Mesenteric fat pad (tissue), 1 donor: ENCODE data around the gene PID1. TPM values are rescaled to one million over a fixed set of nuclear protein-coding genes. Genes with fewer than 3 reads are reported as not detected.

Experiments used
- DNase-seq: peaks from one replicate; pipeline ENCODE4 v3.0.0-alpha.2; 2020; ENCODE audit warnings: low spot score
- long read RNA-seq: library from polyadenylated mRNA; unstranded; transcript quantifications from one replicate; pipeline ENCODE4 v2.0.0, GENCODE V29; 2020
- total RNA-seq: library from RNA; stranded (reverse); fragmentation: NEBNext Ultra II Directional; extraction: Animal tissue kit (Norgen Biotek cat#: 25700); gene quantifications from one replicate; pipeline ENCODE4 v1.2.1, GENCODE V29; 2021
- donor health status: DM: yes; HTN: yes; CAD: no.

The PID1 gene, protein sequence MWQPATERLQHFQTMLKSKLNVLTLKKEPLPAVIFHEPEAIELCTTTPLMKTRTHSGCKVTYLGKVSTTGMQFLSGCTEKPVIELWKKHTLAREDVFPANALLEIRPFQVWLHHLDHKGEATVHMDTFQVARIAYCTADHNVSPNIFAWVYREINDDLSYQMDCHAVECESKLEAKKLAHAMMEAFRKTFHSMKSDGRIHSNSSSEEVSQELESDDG
- total RNA-seq: 56.5 TPM
- long read RNA-seq, transcript PID1-203 (3 exons, 2,533 nt): major isoform, 132 of 157 reads
- long read RNA-seq, partial matches to known transcripts: 13 of 157 reads
- long read RNA-seq, other reads (novel, unspliced or antisense): 11 of 157 reads

DNA sequence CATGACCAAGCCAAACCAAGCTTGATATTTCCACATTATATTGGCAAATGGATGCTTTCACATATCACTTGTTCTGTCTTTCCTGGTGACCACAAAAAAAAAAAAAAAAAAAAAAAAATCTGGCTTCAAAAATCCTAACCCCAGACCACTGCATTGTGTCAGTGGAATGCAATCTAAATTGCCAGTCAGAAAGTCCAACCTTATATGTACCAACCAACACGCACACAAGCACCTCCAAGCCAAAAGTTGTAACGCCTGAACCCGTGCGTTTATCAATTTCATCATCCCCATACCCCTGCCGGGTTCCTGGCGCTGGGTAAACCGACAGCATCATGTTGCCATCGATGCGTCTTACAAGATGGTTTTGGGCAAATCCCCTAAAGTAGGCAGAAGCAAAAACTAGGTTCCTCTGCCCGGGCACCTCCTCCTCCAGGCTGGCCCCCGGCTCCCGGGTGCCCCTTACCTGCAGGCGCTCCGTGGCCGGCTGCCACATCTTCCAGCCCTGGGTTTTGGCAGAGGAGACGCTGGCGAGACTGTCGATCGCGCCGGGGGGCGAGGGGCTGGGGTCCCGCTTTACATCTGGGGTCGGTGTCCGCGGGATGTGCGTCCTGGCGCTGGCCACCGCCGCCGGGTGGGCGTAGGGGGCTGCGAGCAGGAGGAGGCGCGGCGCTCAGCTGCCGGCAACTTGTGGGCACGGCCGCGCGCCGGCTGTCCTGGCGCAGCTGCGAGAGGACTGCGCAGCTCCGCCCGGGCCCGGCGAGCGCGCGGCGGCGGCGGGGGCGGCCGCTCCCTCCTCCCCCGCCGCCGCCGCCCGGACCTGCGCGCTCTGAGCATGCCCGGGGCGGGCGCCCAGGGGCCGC lies at the start of gene PID1:
Gene PID1 (minus strand): TSS at position 737 of the 860 bp plus-strand sequence. CDS start 244 bp downstream, at position 493.
- no peak for DNase-seq

GRCh38 chr2:229319558-229319957 lies 48.5 kb upstream of the PID1 start:
- DNase-seq: no peak

- DNase-seq: no peak
Observed at GRCh38 chr2:229314117-229314516, 43.0 kb upstream of the PID1 start.

- DNase-seq: no peak
Observed at GRCh38 chr2:229313591-229313990, 42.5 kb upstream of the PID1 start.

DNA sequence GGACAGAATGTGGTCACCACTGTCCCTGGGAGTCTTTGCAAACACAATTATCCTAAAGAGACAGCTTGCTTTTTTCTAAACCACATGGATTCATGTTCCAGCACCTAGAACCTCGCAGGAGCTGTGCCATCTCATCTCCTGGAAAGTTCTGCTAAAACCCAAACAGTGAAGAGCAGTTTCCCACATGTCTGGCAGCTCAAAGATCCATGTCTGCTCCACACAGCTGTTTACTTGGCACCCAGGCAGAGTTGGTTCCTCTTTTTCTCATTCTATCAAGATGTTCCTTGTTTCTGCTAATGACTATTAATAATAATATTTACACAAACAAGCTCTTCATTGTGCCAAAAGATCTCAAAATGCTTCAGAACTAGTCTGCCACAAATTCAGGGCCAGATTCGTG lies 30.1 kb upstream of the PID1 start:
- DNase-seq: no peak

- DNase-seq: no peak
Observed at GRCh38 chr2:229300790-229301189, 29.7 kb upstream of the PID1 start.

DNA sequence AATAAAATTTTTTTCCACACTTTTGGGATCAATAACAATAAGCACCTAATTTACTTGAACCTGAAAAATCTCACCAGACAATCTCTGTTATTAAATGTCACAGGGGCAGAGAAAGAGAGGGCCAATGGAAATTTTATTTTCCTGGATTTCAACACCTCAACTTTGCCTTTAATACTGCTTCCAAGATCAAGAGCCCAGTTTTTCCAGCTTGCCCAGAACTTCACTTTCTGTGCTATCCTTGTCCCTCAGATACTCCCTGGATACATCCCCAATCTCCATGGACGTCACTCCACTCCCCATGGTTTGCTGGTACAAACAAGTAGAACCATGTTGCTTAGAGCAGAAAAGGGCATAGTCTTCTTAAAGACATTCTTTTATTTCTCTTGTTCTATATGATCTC lies 29.3 kb upstream of the PID1 start:
- DNase-seq: no peak

GRCh38 chr2:229297247-229297646 lies 26.2 kb upstream of the PID1 start:
- no peak for DNase-seq

- DNase-seq: no peak
Observed at GRCh38 chr2:229296536-229296935, 25.4 kb upstream of the PID1 start.

- no peak for DNase-seq
Observed at GRCh38 chr2:229296016-229296415, 24.9 kb upstream of the PID1 start.

DNA sequence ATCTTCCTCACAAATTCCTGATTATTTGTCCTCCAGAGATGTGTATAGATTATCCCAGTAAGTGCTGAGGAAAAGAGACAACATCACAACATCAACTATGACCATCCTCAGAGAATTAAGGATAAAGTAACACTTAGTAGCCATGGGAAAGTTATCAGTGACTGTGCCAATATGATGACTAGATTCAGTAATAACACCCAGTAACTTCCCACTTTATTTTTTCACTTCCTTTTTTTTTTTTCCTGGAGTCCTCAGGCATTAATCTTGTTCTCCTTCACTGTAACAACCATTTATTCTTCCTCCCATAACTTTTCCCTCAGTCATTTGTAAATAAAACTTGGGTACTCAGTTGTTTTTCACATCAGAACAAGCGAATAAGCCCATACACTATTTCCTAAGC lies 16.7 kb upstream of the PID1 start:
- DNase-seq: no peak

DNA sequence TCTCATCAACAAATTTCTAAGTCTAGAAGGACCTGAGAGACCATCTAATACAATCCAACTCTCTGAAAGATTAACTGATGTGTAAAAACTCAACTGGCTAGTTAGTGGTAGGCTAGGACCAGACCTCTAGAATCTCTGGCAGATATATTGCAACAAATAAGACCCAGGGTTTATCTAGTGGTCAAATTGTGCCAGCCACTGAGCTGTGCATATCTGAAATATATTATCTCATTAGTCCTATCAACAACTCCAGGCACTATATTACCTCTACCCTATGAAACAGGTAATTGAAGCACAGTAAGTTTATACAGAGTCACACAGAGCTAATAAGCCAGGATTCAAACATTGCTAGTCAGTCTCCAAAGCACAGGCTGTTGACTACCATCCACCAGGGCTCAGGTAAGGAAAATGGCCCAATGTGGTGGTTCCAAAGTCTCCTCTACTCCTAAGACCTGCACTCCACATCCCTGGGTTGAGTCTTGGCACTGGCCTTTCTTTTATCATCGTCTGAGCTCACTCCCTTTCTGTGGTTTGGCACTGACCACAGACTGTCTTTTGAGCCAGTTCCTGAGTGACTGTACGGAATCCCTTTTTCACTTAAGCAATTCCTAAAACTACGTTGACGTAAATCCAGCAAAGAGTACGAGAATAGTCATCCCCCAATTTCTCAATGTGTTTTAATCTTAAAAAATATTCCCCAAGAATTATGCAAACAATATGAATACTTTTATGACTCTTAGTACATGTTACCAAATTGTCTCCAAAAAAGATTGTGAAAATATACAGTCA lies 11.9 kb upstream of the PID1 start:
- DNase-seq: no peak

GRCh38 chr2:229279516-229279915 lies 8.4 kb upstream of the PID1 start:
- DNase-seq: no peak

DNA sequence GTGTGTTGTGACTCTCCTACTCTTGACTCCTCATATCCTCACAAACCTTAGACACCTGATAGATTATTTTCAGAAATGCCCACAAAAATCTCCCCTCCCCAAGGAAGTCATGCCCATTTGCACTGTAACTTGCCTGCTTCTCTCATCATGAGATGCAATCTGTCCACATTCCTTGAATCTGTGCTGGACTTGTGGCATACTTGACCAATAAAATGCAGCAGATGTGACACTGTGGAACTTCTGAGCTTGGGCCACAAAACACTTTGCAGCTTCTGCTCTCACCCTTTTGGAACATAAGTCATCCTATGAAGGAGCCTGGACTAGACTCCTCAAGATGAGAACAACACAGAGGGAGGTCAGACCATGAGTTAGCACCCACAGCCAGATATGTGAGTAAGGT lies 4.4 kb upstream of the PID1 start:
- DNase-seq: no peak

DNA sequence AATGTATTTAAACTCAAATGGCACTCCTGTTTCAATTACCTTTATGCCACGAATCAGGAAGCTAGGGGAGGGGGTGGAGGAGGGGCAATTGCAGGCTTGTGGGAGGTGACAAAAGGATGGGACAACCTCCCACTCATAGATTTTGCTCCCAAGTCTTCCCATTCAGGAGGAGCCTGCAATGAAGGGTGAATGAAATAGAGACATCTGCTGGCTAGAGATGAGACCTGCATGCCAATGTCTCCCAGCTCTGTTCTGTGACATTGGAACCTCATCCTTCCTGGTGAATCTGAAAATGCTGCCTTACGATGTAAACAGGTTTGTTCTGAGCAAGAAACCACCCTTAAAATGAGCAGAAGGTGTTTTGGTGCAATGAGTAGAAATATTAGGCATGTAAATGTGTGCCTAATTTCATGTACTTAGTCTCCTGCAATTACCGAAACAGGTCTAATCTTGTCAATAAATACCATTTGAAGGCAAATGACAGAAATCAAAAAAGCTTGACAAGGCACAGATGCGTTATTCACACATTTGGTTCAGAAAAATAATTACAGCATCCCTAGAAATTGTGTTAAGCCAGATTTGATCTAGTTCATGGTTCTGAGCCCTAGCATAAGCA lies 2.7 kb upstream of the PID1 start:
- no peak for DNase-seq

DNA sequence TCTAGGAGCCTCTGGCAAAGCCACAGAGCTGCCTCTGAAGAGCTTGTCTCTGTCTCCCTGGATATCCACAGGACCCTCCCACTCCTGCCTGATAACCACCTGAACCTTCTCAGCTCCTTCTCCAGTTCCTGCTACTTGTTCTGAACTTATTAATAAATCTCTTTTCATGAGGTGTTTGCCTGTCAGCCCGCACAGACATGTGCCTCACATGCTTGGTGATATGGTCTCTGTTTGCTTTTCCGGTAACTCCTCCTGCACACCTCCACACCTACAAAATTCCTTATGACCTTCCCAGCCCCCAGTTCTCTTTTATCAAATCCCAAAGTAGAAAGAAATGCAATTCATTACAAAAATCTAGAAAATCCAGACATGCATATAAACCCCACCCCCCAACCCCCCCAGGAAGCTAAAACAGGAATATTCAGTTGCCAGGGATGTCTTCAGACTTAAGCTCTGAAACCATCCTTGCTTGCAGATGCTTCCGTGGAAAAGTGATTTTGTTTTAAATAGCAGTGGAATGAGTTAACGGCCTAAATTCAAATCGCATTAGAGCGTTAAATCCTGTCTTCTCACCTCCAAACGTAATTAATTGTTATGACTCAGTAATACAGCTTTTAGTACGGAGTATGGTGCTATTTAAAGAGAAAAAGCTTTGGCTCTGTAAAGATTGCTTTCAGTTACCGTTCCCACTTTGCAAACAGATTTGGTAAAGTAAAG lies 2.1 kb upstream of the PID1 start:
- no peak for DNase-seq

DNA sequence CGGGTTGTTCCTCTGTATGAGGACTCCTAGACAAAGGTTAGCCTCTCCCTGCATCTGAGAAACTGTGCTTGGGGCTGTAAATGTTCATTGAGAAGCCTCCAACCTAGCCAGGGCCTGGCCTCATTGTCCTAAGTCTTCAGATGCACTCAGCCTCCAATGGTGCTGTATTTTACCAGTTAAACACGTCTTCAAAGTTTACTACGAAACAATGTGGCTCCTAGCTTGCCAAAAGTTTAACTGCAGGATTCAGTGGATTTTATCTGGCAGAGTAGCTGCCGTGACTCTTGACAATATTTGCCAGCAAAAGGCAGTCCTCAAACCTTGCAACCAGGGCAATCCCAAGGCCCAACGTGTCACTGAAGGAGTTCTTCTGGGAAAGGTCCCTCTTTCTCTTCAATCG lies 1.1 kb downstream of the PID1 start:
- DNase-seq: no peak

- DNase-seq: no peak
Observed at GRCh38 chr2:229269146-229269545, 1.9 kb downstream of the PID1 start.

DNA sequence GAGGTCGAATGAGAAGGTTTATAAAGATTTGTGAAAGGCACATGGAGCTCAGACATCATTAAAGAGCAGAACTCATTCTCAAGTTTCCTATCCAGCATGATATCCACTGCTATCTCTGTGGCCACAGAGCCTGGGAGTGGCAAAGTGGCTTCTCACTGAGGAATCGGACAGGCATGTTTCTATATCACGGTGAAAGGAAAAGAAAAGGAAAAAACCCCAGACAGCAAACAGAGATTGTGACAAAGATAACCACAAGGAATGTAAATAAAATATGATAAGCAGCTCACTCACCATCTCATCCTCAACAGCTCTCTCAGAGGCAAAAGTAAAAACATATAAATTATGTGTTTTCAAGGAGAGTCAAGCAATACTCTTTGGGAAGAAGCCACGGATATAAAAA lies 2.5 kb downstream of the PID1 start:
- DNase-seq: no peak

- no peak for DNase-seq
Observed at GRCh38 chr2:229267080-229267479, 4.0 kb downstream of the PID1 start.

DNA sequence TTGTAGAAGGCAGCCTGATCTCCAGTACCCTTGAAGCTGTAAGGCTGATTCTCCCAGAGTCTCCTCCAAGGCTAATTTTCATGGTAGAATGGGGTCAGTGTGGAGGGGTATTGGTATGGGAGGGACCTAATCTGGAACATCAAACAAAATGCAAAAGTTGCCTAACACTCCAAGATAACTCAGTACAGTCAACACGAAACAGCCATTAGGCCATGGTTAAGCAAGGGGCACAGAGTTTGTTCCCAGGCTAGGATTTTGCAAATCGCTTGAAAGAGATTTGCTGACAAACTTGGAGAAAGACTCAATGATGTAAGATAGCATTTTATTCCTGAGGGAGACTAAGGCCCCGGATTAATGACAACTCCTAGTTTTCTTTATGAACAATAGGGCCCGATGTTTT lies 5.4 kb downstream of the PID1 start:
- no peak for DNase-seq
